Upper lobe of left lung (tissue), 6 donors: ENCODE results near the gene VPS36. TPM values are rescaled to one million over a fixed set of nuclear protein-coding genes. Genes with fewer than 3 reads are reported as not detected.
A peak's percentile ranks its signal among the peaks of the same experiment; 100 is the strongest.

ENCODE experiments used
- ATAC-seq, 2 donors: fragments of 200-7000 bp; cut with Tn5 transposase; one replicate each; pipeline ENCODE4 v1.9.1; 2022; ENCODE audit warnings: mild to moderate bottlenecking in 2 of 2, moderate library complexity in 2 of 2; ENCODE audit not compliant: low FRiP score in 2 of 2
- DNase-seq, 2 donors: peaks; one replicate each; pipeline ENCODE4 v3.0.0-alpha.2; 2019 to 2020
- H3K27ac ChIP-seq, 4 donors: fragments of 200-600 bp; sonication (generic); one replicate each; pipeline ENCODE4 v1.5.1; 2016 to 2019
- H3K27me3 ChIP-seq, 4 donors: fragments of 200-600 bp; sonication (generic); one replicate each; pipeline ENCODE4 v1.5.1; 2017 to 2019
- H3K36me3 ChIP-seq, 4 donors: fragments of 200-600 bp; sonication (generic); one replicate each; pipeline ENCODE4 v1.5.1; 2016 to 2019
- H3K4me1 ChIP-seq, 4 donors: fragments of 200-600 bp; sonication (generic); one replicate each; pipeline ENCODE4 v1.5.1; 2018 to 2019
- H3K4me3 ChIP-seq, 4 donors: fragments of 200-600 bp; sonication (generic); one replicate each; pipeline ENCODE4 v1.5.1; 2017 to 2019; ENCODE audit warnings: mild to moderate bottlenecking in 2 of 4, moderate library complexity in 1 of 4
- H3K9me3 ChIP-seq, 4 donors: fragments of 200-600 bp; sonication (generic); one replicate each; pipeline ENCODE4 v1.5.1; 2018 to 2019
- CTCF ChIP-seq, 6 experiments: fragments of 450-650 bp in 4 of 6; fragments of 200-600 bp in 2 of 6; sonication (generic) in 2 of 6; IDR thresholded peaks; one replicate each; pipeline ENCODE4 v1.5.1; 2016 to 2019; ENCODE audit warnings: antibody characterized with exemption in 6 of 6
- EP300 ChIP-seq, 4 donors: sonication (generic); formaldehyde crosslinking; IDR thresholded peaks; one replicate each; pipeline ENCODE4 v1.5.1; 2017; ENCODE audit warnings: antibody characterized with exemption in 4 of 4, control low read depth in 2 of 4
- POLR2A ChIP-seq, 4 donors: fragments of 450-650 bp; IDR thresholded peaks; one replicate each; pipeline ENCODE4 v1.5.1; 2016 to 2017; ENCODE audit warnings: antibody characterized with exemption in 4 of 4, mild to moderate bottlenecking in 2 of 4
- POLR2AphosphoS5 ChIP-seq, 2 donors: sonication (generic); formaldehyde crosslinking; IDR thresholded peaks; one replicate each; pipeline ENCODE4 v1.5.1; 2017; ENCODE audit warnings: antibody characterized with exemption in 2 of 2
- WGBS, 2 donors: methylation state at CpG; one replicate each; pipeline ENCODE4 v1.1.5; 2017 to 2018; 5-methylcytosine and 5-hydroxymethylcytosine counted together
- total RNA-seq, 6 donors: library from RNA; depleted of rRNA in 4 of 6; stranded (reverse); fragments of >200 nt in 4 of 6; gene quantifications; one replicate each; pipeline versions ENCODE4 v1.1.0 to v1.2.1, GENCODE V29; 2016 to 2021
- donor health status: DM: no; HTN: no; CAD: no; lungs with moderate emphysema.
- donor health status: DM: no; HTN: yes; CAD: no; lungs with severe emphysema.

VPS36 gene
- total RNA-seq, 6 donors from 2014 or later = 32.1 to 78.6 (median 37.7) TPM

DNA sequence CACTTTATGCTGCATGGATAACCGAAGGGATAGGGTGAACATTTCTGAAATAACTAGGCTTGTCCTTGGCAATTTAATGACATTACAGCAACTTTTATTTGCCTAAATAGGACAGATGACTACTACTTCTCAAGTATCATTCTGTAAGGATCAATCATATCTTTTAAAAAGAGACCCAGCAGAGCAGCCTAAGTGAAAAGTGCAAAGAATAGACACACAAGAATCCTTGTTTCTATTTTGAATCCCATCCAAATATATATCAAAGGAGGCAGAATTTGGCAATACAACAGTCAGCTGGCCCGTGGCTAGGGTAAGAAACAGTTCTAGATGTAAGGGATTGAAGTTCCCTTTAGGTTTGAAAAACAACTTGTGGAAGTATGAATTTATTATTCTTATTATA lies 51.4 kb downstream of the VPS36 start:
- no peak for ATAC-seq
- 35 to 48% methylated on average over 2 of the region's 2 CpGs for WGBS, 2 donors
- DNase-seq = no peak

DNA sequence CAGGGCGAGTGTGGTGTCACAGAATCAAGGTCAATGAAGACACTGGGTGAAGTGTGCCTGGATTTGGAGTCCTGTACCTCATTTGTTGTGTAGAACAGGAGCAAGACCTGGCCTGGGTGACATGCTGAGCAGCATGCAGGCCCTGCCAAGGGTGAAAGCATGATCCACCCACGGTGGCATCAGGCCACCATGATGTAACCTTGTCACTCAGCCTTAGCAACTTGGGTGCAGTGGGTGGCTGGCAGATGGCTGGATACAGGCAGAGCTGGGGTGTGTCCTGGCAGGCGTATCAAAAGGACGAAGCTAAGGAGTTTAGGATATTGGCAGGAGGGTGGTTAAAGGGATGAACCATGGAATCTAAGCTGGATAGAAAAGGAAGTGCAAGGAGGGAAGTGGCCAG lies 54.7 kb downstream of the VPS36 start:
- TF ChIP-seq POLR2A (IDR thresholded peaks at IDR 0.05) (no peak), EP300 (IDR thresholded peaks at IDR 0.05) (no peak)
- H3K36me3 ChIP-seq = peaks cover 0 to 3% (median 0%) of the 10 kb centered on the region in 4 donors
- no peak overlapping the region for H3K4me3 ChIP-seq
- H3K27ac ChIP-seq = peak overlapping the region in 2 of 4 donors; percentile 44 to 53
- H3K4me1 ChIP-seq = peaks cover 7 to 25% (median 8%) of the 10 kb centered on the region in 4 donors
- WGBS, 2 donors = 60 to 64% methylated on average over 4 of the region's 4 CpGs
- H3K9me3 ChIP-seq = no peaks in the 10 kb centered on the region
- ATAC-seq (peak in 1 of 2 donors; percentile 8), DNase-seq (no peak)
- no peaks in the 10 kb centered on the region for H3K27me3 ChIP-seq

More for the DNA sequence above, 51.4 kb downstream of the VPS36 start:
- no peak for TF ChIP-seq POLR2A (IDR thresholded peaks at IDR 0.05)
- TF ChIP-seq POLR2AphosphoS5 (IDR thresholded peaks at IDR 0.05) = no peak
- TF ChIP-seq EP300 (IDR thresholded peaks at IDR 0.05) = no peak
- TF ChIP-seq CTCF (IDR thresholded peaks at IDR 0.05) = no peak
- Histone ChIP-seq H3K27ac (no peak overlapping the region), H3K4me1 (peaks cover 5 to 29% (median 10%) of the 10 kb centered on the region in 4 donors), H3K36me3 (no peaks in the 10 kb centered on the region), H3K9me3 (no peaks in the 10 kb centered on the region), H3K27me3 (no peaks in the 10 kb centered on the region), H3K4me3 (no peak overlapping the region)

DNA sequence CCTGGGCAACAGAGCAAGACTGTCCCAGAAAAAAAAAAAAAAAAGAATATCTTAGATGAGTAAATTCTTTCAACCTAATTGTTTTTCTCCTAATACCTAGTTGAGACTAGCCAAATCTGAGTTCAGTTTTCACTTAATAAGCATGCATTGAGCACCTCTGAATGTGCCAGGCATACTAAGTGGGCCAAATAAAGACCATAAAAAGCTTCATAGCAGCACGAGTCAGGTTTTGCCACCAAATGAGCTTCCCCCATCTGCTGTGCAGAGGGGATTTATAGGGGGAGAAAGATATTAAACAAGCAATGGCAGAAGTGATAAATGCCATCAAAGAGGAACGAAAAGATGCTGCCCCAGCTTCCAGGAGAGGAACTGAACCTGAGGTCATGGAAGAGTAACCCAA lies 55.8 kb downstream of the VPS36 start:
- ATAC-seq (no peak), DNase-seq (no peak)
- Histone ChIP-seq H3K27ac (peak overlapping the region in 1 of 4 donors; percentile 66), H3K27me3 (no peaks in the 10 kb centered on the region), H3K36me3 (peaks cover 0 to 3% (median 0%) of the 10 kb centered on the region in 4 donors), H3K9me3 (no peaks in the 10 kb centered on the region), H3K4me1 (peaks cover 7 to 20% (median 8%) of the 10 kb centered on the region in 4 donors), H3K4me3 (no peak overlapping the region)
- WGBS, 2 donors = 52 to 56% methylated on average over 2 of the region's 2 CpGs
- TF ChIP-seq POLR2A (IDR thresholded peaks at IDR 0.05) (no peak), CTCF (IDR thresholded peaks at IDR 0.05) (no peak), POLR2AphosphoS5 (IDR thresholded peaks at IDR 0.05) (no peak), EP300 (IDR thresholded peaks at IDR 0.05) (no peak)

- DNase-seq (no peak), ATAC-seq (no peak)
- H3K27me3 ChIP-seq = no peaks in the 10 kb centered on the region
- peaks cover 7 to 17% (median 8%) of the 10 kb centered on the region in 4 donors for H3K4me1 ChIP-seq
- 68 to 82% methylated on average over 8 of the region's 8 CpGs for WGBS, 2 donors
- H3K36me3 ChIP-seq = peaks cover 0 to 3% (median 0%) of the 10 kb centered on the region in 4 donors
- peak overlapping the region in 1 of 4 donors; percentile 8 for H3K4me3 ChIP-seq
- TF ChIP-seq POLR2AphosphoS5 (IDR thresholded peaks at IDR 0.05) = no peak
- TF ChIP-seq CTCF (IDR thresholded peaks at IDR 0.05) = no peak
- no peak for TF ChIP-seq EP300 (IDR thresholded peaks at IDR 0.05)
- TF ChIP-seq POLR2A (IDR thresholded peaks at IDR 0.05) = no peak
- H3K9me3 ChIP-seq = no peaks in the 10 kb centered on the region
- H3K27ac ChIP-seq = peak overlapping the region in 2 of 4 donors; percentile 15 to 66
Measured at GRCh38 chr13:52393572-52394357, 56.7 kb downstream of the VPS36 start.

DNA sequence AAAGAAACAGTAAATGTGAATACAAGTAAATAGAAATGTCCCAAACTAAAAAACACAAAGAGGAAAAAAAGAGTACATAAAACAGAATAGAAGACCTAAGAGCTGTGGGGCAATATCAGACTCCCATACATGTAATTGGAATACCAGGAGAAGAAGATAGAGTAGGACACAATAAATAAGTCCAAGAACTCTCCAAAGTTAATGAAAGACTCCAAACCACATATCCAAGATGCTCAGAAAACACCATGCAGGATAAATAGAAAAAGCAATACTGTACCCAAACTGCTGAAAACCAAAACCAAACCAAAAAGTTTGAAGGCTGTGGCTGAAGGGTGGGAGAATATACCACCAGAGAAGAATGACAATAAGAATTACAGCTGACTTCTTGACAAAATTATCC lies 62.7 kb downstream of the VPS36 start:
- Histone ChIP-seq H3K36me3 (peaks cover 0 to 3% (median 0%) of the 10 kb centered on the region in 4 donors), H3K27me3 (no peaks in the 10 kb centered on the region), H3K4me1 (peaks cover 0 to 12% (median 6%) of the 10 kb centered on the region in 4 donors), H3K9me3 (no peaks in the 10 kb centered on the region), H3K27ac (no peak overlapping the region), H3K4me3 (no peak overlapping the region)
- no peak for TF ChIP-seq EP300 (IDR thresholded peaks at IDR 0.05)
- TF ChIP-seq POLR2A (IDR thresholded peaks at IDR 0.05) = no peak
- no peak for TF ChIP-seq CTCF (IDR thresholded peaks at IDR 0.05)
- no peak for TF ChIP-seq POLR2AphosphoS5 (IDR thresholded peaks at IDR 0.05)
- ATAC-seq (no peak), DNase-seq (no peak)
